Left lung (tissue), 10 donors: ENCODE measurements around the gene AGAP1. TPM values are rescaled to one million over a fixed set of nuclear protein-coding genes. Genes with fewer than 3 reads are reported as not detected.
"Not testable (repeated sequence)": the region's sequence is repeated elsewhere in the genome, so short reads cannot be mapped to it uniquely, and the experiment has no call there.

Experiments used
- ATAC-seq: fragments of 200-7000 bp; cut with Tn5 transposase; one replicate; pipeline ENCODE4 v1.9.1; 2020; ENCODE audit warnings: moderate library complexity
- DNase-seq, 4 donors: peaks; one replicate each; pipeline ENCODE4 v3.0.0-alpha.2; 2013 to 2020
- H3K27ac ChIP-seq, 2 donors: fragments of 200-600 bp; sonication (generic) in 1 of 2; one replicate each; pipeline versions ENCODE4 v1.5.0 to v1.8.0; 2020 to 2021
- H3K27me3 ChIP-seq, 2 donors: fragments of 200-600 bp; sonication (generic) in 1 of 2; one replicate each; pipeline versions ENCODE4 v1.5.0 to v1.8.0; 2020 to 2021
- H3K36me3 ChIP-seq, 2 donors: fragments of 200-600 bp; sonication (generic) in 1 of 2; one replicate each; pipeline versions ENCODE4 v1.5.0 to v1.8.0; 2020 to 2021
- H3K4me1 ChIP-seq, 2 donors: fragments of 200-600 bp; one replicate each; pipeline ENCODE4 v1.8.0; 2021
- H3K4me3 ChIP-seq, 2 donors: fragments of 200-600 bp; sonication (generic) in 1 of 2; one replicate each; pipeline versions ENCODE4 v1.5.0 to v1.8.0; 2020 to 2021; ENCODE audit warnings: mild to moderate bottlenecking in 1 of 2
- H3K9me3 ChIP-seq, 2 donors: fragments of 200-600 bp; sonication (generic) in 1 of 2; one replicate each; pipeline versions ENCODE4 v1.5.0 to v1.8.0; 2020 to 2021
- CTCF ChIP-seq, 2 donors: fragments of 200-600 bp; sonication (generic) in 1 of 2; IDR thresholded peaks; one replicate each; pipeline versions ENCODE4 v1.5.0 to v1.8.0; 2021; ENCODE audit warnings: antibody characterized with exemption in 2 of 2
- intact Hi-C, 2 donors: fragments of 100-400 bp; cut with DNase I; formaldehyde crosslinking; loops; one replicate each; pipeline versions ENCODE4 v1.11.2 to v1.14.2; 2022
- polyA plus RNA-seq, 6 donors: library from polyadenylated mRNA; unstranded; fragments of 120-200 nt; gene quantifications; one replicate each; pipeline ENCODE4 v1.2.1, GENCODE V29; 2013; ENCODE audit not compliant: insufficient read length in 6 of 6
- total RNA-seq, 2 donors: library from RNA; stranded (reverse); fragmentation: NEBNext Ultra II Directional; extraction: Animal tissue kit (Norgen Biotek cat#: 25700); gene quantifications; one replicate each; pipeline ENCODE4 v1.2.1, GENCODE V29; 2021
- donor health status: DM: no; HTN: yes; CAD: no.
- donor health status: DM: no; HTN: no; CAD: no.

AGAP1 gene
- total and polyA plus RNA-seq, 8 donors: 13.1 to 25.4 (median 22.4) TPM

- no peaks in the 10 kb centered on the region for H3K9me3 ChIP-seq
- H3K4me1 ChIP-seq: no peaks in the 10 kb centered on the region
- intact Hi-C loops: no loop called here
- H3K36me3 ChIP-seq: no peaks in the 10 kb centered on the region
- ATAC-seq (no peak), DNase-seq (no peak)
- no peak for TF ChIP-seq CTCF (IDR thresholded peaks at IDR 0.05)
- no peak overlapping the region for H3K4me3 ChIP-seq
- no peak overlapping the region for H3K27ac ChIP-seq
- peaks cover 0 to 11% of the 10 kb centered on the region in 2 donors for H3K27me3 ChIP-seq
Observed at GRCh38 chr2:236137066-236137465, 643.2 kb downstream of the AGAP1 start.

GRCh38 chr2:236141616-236142015, 647.8 kb downstream of the AGAP1 start:
- intact Hi-C loops, DNase-seq: not testable (repeated sequence)

DNA sequence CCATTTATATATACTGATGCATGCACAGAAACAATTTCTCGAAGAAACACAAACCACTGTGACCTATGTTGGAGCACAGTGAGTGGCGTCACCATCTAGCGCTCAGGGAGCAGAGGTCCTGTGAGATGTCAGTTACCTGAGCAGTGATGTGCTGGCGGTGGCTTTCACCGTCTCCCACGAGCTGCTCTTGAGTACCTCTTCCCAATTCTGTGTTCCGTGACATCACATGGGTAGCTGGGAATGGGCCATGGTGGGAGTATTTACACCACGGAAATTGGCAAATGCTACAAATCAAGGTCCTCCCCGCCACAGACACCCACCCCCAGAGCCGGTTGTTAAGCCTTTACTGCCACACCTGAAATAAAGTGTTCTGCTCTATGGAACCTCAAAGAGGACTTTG, 650.0 kb downstream of the AGAP1 start:
- Histone ChIP-seq H3K9me3 (no peaks in the 10 kb centered on the region), H3K27ac (no peak overlapping the region), H3K4me3 (no peak overlapping the region), H3K36me3 (no peaks in the 10 kb centered on the region), H3K27me3 (peaks cover 0 to 51% of the 10 kb centered on the region in 2 donors), H3K4me1 (no peaks in the 10 kb centered on the region)
- ATAC-seq (no peak), DNase-seq (no peak)
- intact Hi-C loops: no loop called here
- no peak for TF ChIP-seq CTCF (IDR thresholded peaks at IDR 0.05)

More at GRCh38 chr2:236141616-236142015, 647.8 kb downstream of the AGAP1 start:
- not testable (repeated sequence) for ATAC-seq, H3K36me3 ChIP-seq, H3K9me3 ChIP-seq, H3K27ac ChIP-seq, H3K4me3 ChIP-seq, H3K4me1 ChIP-seq
- peaks cover 0 to 47% of the 10 kb centered on the region in 2 donors for H3K27me3 ChIP-seq

GRCh38 chr2:236146436-236146835, 652.6 kb downstream of the AGAP1 start:
- ATAC-seq (no peak), DNase-seq (no peak)
- Histone ChIP-seq H3K4me3 (no peak overlapping the region), H3K27me3 (peaks cover 0 to 45% of the 10 kb centered on the region in 2 donors), H3K27ac (no peak overlapping the region), H3K36me3 (no peaks in the 10 kb centered on the region), H3K4me1 (no peaks in the 10 kb centered on the region), H3K9me3 (peaks cover 0 to 12% of the 10 kb centered on the region in 2 donors)
- intact Hi-C loops: no loop called here
- TF ChIP-seq CTCF (IDR thresholded peaks at IDR 0.05): no peak

DNA sequence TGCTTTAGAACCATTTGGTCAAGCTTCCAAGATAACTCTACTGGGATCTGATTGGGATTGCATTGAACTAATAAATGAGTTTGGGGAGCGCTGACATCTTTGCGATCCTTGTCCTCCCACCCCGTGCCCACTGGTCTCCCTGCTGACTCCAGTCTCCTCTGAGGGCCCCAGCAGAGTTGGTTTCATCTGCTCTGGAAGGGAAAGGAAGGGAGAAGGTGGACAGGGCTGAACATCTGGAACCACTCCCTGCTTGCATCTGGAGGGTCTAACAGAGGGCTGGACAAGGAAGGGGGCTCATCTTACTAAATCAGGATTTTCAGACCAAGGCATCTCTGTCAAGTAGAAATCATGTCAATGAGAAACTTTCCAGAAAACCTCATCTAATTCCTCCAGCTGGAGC, 661.6 kb downstream of the AGAP1 start:
- peaks cover 16 to 45% of the 10 kb centered on the region in 2 donors for H3K27me3 ChIP-seq
- intact Hi-C loops: no loop called here
- no peak for TF ChIP-seq CTCF (IDR thresholded peaks at IDR 0.05)

More for the DNA sequence above, 661.6 kb downstream of the AGAP1 start:
- Histone ChIP-seq H3K36me3 (no peaks in the 10 kb centered on the region), H3K27ac (no peak overlapping the region), H3K9me3 (peaks cover 0 to 26% of the 10 kb centered on the region in 2 donors), H3K4me3 (no peak overlapping the region), H3K4me1 (no peaks in the 10 kb centered on the region)
- ATAC-seq (no peak), DNase-seq (no peak)
